HG03521 (cell line): Measurements from ENCODE around the gene TMEM72.
"Not testable (repeated sequence)": the region's sequence is repeated elsewhere in the genome, so short reads cannot be mapped to it uniquely, and the experiment has no call there.

ENCODE experiments used
- ATAC-seq: cut with Tn5 transposase; IDR thresholded peaks from one replicate; pipeline ENCODE4 v1.9.1; 2021; ENCODE audit warnings: mild to moderate bottlenecking, moderate library complexity; ENCODE audit not compliant: unreplicated experiment

TMEM72 gene

DNA sequence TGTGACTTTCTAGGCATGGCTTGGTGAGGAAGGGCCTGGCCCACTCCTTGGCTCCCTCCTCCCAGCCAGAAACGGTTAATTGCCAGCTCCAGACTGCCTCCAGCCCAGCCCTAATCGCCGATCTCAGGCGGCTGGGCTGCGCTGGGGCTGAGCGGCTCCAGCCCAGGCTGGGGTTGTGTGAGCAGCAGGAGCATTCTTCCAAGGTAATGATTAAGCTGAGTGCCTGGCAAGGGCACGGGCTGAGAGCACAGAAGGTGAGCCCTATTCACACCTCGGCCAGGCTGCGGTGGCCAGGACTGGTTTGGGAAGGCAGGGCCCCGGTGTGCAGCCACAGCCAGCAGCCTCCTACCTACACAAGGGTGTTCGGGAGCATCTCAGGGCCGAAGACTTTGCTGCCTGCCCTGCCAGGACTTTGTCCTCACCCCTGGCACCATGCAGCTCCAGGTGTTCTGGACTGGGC is at the start of gene TMEM72:
Gene TMEM72, plus strand, starts transcription at position 257 of the 460 bp plus-strand sequence. Its CDS starts 176 bp downstream, at position 433.
- ATAC-seq, result no peak

DNA sequence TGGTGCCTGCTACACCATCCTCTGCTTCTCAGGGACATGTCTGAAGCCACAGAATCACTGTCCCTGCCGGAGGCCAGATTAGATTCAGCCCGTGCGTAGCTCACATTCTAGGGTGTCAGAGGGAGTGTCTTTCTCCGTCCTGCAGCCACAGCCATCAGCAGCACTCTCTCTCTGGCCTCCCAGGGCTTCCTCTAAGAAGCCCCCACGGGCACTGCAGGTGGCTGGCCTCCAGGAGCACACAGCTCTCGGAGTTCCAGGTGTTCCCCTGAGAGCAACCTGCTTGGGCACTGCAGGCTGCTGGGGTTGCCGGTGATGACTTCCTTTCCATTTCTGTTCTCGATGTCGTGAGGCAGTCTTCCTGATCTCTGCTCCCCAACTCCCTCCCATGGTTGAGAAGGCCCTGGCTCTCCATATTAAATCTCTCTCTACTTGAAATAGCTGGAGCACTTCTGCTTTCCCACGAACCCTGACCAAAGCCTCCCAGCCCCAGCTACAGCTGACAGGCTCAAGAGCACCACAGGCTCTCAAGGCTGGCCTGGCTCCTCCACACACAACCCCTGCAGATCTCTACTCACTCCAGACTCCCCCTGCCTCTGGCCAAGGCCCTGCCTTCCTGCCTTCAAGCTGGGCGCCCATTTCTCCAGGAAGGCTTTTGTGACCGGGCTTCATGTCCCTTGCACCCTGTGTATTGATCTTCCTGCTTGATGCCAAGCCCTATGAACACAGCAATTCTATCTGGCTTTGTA is 49.0 kb upstream of the TMEM72 start:
- no peak for ATAC-seq

DNA sequence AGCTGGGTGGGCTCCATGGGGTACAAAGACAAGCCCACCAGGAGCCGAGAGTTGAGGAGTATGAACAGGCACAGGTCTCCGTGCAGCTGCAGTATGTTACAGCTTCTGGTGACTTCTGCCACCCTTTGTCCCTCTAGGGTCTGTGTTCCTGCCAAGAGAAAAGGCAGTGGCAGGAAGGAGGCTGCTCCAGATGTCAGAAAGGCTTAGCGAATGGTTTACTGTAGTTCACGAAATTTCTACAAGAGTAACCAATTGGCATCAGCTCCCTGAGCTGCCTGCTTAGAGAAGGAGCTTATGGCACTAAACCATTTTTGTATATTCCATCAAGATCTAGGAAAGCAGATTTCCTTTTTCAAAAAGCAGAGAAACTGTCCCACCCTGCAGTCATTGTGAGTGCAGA is 48.2 kb upstream of the TMEM72 start:
- ATAC-seq, result no peak

DNA sequence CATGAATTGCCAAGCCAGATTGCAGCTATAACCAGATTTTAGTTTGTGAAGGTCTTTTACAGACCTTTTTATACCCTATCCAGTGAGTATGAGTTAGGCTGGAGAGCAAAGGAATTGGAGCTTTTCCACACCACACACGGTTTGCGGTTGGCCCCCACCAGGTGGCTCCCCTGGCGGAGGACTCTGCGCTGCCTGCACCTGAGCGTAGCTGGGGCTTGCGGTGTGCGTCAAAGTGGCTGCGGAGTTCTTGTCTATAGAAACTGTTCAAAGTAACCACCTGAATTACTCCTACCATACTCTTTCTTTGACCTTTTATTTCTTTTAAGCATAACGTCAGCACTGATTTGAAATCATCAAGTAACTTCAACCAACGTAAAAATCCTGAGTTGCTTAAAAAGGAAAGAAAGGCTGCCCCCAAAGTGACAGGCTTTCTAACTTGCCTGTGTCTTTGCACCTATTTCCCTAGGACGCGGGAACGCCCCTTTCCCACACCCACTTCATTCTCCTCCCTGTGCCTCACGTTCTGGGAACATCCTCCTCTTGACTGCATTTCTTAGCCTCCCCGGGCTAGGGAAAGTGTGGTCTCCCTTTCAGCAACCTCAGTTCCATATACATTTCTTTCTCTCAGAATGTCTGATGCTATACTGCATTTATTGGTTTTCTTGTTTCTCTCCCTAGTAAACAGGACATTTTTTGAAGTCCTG is 47.6 kb upstream of the TMEM72 start:
- ATAC-seq, result no peak

DNA sequence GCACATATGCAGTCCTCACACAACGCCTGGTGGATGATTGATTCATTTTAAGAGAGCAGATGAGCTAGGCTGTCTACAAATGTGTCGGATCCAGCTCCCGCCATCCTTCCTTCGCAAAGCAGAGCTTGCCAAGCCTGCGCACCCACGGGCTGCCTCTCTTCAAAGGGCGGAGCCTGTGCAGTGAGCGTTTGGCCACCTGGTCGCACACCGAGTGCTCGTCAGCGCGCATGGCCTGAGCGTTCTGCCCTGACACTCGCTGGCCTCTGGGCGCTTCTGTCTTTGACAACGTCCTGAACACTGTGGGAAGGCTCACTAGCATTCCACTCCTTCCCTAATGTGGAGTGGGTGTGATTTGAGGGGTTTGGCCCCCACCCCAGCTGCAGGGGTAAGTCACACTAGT is 47.1 kb upstream of the TMEM72 start:
- ATAC-seq, result peak; percentile 42

DNA sequence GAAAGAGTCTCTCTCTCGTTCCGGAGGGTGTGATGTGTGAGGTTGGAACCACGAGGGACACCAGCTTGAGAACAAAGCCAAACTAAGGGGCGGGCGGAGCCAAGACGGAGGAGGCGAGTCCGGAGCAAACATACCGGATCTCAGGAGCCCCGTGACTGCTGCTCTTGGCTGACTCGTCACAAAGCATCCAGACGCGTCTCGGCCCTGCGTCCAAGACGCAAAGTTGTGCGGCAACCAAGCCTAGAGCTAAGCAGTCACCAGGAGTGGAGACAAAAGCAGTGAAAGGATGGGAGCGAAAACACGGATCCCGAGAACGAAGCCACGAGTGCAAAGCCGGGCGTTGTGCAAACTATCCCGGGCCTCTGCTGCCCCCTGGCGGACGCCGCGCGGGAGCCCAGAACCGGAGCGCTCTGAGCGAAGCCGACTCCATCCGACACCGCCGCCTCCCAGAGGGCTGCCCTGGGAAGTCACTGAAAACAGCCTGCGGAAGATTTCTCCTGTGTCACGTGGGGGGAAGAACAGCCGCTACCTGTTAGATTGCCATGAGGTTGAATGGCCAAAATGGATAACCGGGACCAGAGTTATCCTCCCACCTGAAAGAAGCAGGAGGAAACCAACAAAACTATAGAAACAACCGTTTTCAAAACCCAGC is 46.4 kb upstream of the TMEM72 start:
- peak; percentile 73 for ATAC-seq

DNA sequence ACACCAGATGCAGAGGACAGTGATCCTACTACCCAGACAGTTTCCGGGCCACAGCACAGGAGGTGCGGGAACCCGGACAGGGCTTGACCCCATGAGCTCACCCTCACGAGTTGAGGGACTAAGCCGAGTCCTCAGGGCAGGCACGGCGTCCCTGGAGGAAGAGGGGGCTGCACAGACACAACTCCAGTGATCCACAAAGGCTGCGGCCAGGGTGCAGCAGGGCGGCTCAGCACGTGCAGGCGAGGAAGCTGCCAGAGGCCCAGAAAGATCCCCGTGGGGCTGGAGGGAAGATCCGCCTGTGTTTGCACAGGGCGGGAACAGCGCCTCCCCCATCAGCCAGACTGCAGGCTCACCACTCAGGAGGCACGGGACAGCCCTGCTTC is 45.9 kb upstream of the TMEM72 start:
- no peak for ATAC-seq

DNA sequence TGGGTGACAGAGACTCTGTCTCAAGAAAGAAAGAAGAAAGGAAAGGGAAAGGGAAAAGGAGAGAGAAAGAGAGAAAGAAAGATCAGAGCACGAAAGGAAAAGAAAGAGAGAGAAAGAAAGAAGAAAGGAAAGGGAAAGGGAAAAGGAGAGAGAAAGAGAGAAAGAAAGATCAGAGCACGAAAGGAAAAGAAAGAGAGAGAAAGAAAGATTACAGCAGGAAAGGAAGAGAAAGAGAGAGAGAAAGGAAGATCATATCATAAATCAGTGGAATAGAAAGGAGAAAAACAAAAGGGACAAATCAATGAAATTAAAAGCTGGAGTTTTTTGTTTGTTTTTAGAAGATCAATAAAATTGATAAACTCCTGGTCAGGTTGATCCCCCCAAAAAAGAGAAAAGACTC is 44.8 kb upstream of the TMEM72 start:
- ATAC-seq, result not testable (repeated sequence)

DNA sequence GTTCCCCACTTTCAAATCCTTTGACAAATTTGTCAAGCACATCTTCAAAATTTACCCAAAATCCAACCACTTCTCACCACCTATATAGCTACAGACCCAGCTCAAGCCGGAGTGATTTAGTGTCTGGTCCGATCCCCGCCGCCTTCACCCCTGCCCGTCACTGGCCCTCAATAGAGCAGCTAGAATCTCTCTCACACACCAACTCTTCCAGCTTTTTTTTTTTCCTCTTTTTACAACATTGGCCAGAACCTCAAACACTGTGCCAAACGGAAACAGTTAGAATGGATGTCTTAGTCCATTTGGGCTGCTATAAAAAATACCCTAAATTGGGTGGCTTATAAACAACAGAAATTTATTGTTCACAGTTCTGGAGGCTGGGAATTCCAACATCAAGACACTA is 41.1 kb upstream of the TMEM72 start:
- ATAC-seq, result no peak

DNA sequence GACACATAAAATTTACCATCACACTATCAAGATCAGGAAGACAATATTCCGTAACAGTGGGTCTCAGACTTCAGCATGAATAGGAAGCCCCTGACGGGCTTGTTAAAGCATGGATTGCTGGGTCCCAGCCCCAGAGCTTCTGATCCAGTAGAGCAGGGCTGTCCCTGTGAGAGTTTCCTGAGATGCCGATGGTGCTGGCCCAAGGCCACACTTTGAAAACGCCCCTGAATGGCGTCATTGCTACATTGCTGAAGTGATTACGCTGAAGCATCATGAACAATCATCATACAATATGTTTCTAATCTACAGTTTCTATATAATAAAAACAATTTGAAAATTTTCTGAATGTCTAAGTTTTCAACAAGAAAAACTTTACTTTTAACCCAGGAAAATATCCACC is 38.0 kb upstream of the TMEM72 start:
- no peak for ATAC-seq

DNA sequence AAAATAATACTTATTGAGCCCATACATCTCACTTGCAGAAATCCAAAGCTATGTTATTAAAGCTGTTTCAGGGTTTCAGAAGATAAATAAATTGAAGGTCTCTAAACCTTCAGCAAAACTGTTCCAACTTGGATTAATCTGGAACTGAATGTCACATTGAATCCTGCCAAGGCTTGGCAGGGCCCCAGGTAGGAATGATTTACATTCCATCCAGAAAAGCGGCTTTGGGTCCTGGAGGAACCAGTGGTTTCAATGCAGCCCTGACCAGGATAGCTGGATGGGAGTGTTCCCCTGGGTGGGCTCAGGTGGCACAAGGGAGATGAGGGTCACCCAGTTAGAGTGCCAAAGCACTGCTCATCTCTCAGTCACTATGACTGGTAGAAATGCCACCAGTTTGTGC is 37.0 kb upstream of the TMEM72 start:
- ATAC-seq, result no peak

DNA sequence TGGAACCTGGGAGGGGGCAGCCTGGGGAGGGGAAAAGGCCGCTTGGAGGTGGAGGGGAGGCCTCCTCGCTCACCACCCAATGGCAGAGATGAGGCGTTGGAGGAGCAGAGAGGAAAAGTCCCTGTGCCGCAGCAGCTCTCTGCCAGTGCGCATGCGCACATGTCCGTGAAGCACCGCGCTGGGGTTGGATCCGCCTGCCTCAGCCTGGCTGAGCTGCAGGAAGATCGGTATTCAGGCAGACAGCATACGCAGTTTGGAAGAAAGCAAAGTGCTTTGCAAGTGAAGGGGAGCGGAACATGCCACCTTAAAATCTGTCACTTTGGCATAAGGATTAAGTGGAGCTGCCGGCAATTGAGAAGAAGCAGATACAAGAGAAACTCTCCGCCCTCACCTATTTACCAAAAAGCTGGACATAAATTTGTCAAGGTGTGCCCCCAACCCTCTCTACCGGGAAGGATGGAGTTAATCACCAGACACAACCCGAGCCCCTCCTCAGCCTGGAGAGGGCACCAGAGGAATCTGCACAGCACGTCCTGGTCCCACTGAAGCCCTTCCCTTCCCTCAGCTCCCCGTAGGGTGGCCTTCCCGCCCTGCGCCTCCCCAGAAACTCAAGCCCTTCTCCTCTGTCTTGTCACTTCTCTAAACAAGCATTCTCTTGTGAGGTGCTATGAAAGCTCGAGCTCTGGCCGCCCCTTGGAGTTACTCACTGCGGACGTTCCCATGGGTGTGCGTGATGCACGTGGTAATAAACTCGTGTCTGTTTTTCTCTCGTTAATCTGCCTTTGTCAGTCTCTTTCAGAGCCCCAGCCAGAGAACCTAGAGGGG is 32.2 kb upstream of the TMEM72 start:
- peak; percentile 53 for ATAC-seq

DNA sequence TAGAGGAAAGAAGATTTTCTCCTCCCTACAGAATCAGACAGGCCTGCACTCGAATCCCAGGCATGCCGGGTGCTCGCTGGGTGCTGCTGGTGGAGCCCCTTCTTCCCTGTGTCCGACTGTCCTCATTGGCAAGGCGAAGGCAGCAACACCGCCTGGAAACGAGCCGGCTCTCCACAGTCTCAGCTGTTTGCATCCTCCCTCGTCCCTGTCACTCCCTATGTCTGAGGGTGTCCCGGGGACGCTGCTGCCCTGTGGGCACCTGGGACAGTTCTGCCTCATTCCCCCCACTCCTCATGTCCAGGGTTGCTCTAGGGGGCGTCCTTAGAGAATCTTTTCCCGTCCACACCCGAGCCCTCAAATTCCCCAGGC is 31.6 kb upstream of the TMEM72 start:
- no peak for ATAC-seq

DNA sequence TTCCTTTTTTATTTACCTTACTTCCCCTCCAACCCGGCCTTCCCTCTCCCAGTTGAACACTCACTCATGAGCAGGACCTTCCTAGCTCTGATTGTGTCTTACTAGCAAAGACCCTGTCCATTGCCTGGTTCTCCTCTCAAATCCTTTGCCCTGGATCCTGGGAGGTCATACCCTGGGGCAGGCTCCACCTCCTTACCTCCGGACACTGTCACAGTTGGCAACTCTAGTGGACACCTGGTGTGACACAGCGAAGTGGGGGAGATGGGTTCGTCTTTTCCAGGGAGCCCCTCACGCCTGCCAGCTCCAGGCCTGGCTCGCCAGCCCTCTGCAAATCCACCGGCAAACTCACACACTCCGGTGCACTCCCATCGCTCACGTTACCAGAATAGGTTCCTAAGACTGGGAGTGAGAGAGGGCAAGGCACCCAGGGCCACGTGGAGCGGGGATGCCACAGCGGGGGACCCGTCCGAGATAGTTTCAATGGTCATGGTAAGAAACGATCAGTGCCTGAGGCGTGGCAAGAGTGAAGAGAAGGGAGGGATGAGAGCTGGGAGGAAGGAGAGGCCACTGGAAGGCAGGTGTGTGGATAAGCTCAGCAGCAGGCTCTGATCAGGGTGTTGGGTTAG is 30.9 kb upstream of the TMEM72 start:
- no peak for ATAC-seq

DNA sequence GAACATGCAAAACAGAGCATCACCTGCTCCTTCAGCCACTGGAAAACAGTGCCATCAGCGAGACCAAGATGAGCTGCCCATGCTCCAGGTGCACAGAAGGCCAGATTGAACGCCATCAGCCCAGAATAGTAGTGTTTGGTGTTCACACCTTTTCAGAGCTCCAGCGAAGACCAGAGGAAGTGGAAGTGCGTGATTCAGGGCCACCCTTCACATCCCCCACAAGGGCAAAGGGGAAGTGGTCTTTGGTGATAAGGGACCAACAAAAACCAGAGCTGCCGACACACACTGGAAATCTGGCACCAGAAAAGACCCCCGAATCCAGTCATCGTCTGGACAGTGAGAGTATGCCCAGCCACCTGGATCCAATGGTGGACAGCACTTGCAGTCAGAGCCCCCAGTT is 29.5 kb upstream of the TMEM72 start:
- ATAC-seq, result no peak

DNA sequence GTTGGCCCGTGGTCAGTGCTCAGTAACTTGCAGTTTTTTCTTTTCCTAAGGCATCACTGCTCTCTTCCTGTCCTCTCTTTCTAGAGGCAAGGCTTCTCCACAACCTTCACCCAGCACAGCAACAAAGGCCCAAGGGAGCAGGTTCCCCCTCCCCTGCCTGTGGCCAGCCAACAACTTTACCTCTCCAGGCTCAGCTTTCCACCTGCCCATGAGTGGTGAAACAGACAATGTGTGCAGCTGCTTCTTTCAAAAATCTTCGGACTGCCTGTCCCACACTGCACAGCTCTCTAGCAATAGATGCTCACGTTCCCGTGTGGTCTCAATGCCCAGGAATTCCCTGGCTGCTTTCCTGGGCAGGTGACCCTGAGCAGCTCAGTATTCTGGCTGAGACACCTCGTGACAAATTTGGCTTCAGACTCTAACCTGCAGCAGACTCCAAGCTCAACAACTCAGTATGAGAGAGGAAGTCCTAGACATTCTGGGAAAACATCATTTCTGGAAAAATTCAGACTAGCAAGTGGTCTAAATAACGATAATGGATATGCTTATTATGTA is 28.9 kb upstream of the TMEM72 start:
- ATAC-seq, result no peak

DNA sequence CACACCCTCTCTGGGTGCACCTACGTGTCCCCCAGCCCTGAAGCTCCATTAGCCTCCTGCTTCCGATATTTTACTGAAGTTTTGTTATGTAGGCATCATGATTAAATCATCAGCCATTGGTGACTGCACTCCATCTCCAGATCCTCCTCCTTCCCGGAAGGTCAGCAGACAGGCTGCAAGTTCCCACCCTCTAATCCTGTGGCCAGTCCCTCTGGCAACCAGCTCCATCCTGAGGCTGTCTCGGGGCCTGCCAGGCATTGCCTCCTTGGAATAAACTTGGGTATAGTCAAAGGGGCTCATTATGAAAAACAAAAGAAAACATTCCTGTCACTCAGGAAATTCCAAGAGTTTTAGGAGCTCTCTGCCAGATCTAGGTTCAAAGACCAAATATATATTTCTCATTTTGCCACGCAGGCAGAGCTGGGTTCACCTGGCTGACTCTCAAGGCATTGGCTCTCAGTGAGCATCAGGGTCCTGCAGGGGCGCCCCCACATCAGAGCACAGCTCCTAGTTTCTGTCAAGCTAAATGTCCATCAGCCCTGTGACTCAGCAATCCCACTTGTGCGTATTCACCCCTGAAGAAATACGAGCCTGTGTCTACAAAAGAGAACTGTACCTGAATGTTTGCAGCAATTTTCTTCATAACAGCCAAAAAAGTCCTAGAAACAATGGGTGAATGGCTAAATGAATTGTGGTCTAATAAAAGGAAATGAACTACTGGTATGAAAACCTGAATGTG is 27.4 kb upstream of the TMEM72 start:
- no peak for ATAC-seq

DNA sequence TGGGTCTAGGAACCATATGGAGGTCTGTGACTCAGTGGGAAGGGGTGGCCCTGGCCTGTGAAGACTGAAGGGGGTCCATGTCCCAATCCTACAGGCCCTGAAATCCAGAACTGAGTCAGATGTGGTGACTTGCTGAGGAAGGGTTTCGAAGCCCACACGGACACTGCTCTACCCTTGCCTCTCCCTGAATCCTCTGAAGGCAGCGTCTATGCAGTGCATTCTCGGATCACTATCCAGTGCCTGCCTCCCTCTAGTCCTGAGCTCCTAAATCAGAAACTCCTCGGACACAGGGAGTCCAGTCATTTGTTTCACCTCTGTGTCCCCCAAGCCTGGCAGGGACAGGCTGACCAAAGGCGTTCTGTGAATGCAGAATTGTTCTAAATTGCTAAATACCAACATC is 25.4 kb upstream of the TMEM72 start:
- ATAC-seq, result no peak

DNA sequence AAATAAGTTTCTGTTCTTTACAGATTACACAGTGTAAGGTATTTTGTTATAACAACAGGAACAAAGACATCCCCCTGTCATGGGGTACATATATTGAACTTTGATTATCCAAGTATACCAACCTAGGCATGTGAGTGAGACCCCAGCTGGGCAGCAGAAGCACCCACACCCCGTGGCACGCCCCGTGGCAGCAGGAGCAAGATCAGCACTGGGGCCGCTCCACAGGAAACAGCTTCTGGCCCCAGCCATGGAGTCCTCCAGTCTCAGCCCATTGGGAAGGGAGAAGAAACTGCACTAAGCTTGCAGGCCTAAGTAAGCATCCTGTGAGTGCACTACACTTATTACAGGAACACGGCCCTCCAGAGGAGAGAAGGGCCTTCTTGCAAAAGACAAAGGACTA is 24.2 kb upstream of the TMEM72 start:
- ATAC-seq, result no peak

DNA sequence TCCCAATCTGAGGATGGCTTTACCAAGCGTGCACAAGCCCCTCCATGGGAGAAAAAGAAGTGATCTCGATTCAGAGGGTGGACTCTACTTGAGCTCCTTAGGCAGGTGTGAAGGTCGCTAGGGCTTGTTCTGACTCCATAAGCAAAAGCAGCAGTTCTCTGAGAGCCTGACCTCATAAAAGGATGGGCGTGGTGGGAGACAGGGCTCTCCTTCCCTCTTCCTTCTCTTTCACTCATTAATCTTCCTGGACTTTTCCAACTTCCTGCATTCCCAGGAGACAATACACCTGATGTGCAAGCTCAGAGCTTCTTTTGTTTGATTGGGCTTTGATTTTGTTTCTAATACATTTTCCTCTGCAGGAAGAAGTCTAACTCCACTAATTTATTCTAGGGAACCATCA is 22.3 kb upstream of the TMEM72 start:
- no peak for ATAC-seq
